KBM-7 (cell line): ENCODE data around the gene PLXNA4.

Source experiments
- DNase-seq: peaks from one replicate; pipeline ENCODE4 v3.0.0-alpha.2; 2015
- in situ Hi-C: fragments of 300-500 bp; cut with MboI; formaldehyde crosslinking; loops from 2 replicates; pipeline ENCODE4 v1.14.3; 2020; ENCODE audit warnings: low sequenced_read_pairs, low pct_unique_long_range_greater_than_20kb, mixed read lengths

Gene PLXNA4

DNA sequence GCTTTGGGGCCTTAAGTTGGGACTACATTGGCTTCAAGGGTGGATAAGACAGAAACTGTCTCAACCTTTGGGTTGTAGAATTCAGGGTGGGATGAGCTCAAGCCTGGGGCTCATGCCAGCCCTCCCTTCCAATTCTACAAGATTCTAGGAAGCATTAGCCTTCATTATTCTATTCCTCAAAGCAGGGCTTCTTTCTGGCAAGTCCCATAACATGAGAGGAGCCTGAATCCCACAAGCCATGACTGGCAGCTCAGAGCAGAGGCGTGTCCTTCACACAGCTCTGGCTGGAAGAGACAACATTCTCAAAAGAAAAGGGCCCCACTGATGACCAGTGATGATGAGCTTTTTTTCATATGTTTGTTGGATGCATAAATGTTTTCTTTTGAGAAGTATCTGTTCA is 187.6 kb downstream of the PLXNA4 start:
- DNase-seq = no peak
- in situ Hi-C loops = no loop called here

- in situ Hi-C loops = no loop called here
- no peak for DNase-seq
These were observed 188.7 kb downstream of the PLXNA4 start for GRCh38 chr7:132387596-132387995.

- in situ Hi-C loops = no loop called here
These were observed 190.0 kb downstream of the PLXNA4 start for GRCh38 chr7:132386201-132386681.

GRCh38 chr7:132383962-132384361 is 192.3 kb downstream of the PLXNA4 start:
- in situ Hi-C loops = no loop called here
- DNase-seq = no peak

More at GRCh38 chr7:132386201-132386681, 190.0 kb downstream of the PLXNA4 start:
- DNase-seq = no peak

DNA sequence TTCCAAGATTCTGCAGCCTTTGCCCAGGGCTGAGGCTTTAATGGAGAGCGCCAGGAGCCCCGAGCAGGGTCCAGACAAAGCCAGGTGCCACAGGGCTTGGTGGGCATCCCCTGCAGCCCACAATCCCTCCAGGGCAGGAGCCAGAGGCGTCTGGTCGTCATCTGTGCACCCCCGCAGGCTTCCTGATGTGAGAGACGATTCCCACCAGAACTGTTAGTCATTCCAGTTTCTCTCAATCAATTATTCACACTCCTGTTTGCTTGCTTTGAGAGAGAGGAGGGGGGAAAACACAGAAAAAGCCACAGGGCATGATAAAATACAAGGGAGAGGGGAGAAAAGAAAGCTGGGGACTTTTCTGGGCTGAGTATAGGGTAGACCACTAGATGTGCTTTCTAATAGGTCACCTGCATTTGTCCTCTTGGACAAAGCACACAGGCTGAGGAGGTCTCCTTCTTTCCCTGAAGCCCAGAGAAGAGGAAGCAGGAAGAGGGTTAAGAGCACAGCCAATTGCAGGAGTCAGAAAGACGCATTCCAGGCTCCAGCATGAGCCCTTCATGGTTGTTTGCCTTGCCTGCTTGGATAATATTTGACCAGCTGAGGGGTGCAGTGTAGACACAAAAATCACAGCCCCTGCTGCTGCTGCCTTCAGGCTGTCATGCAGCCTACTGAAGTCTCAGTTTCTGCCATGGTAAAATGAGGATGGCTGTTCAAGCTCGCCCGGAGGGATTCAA is 194.4 kb downstream of the PLXNA4 start:
- in situ Hi-C loops = no loop called here
- DNase-seq = no peak

DNA sequence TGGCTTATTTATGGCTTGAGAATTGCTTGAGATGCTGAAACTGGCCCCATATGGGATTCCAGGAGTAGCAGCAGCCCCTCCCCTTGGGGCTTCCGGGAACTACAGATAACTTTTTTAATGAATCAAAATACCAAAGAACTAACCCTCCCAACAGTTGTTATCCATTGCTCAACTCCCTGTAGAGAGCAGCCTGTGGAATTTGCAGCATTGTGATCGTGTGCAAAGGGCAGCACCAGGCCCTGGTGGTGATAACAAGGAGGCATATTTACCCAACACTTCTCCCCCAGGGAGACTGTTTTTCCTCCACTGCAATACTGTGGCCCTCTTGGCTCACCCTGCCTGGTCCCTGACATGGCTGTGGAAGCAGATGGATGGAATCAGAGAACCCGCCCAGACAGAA is 196.2 kb downstream of the PLXNA4 start:
- in situ Hi-C loops = no loop called here

DNA sequence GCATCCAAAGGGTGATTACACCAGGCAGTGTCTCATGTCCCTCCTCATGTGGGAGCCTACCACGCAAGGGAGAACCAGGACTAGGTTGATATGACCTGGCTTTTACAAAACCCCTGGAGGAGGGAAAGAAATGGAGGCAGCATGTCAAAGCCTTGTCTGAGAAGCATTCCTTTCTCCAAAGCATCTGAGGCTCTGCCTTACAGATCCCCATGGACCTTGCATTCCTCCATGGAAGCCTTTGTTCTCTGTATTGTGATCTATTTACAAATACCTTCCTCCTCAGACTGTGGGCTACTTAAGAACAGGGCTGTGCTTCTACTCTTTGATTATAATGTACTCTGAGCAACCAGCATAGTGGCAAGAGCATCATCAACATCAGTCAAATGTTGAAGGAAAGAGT is 197.0 kb downstream of the PLXNA4 start:
- no peak for DNase-seq
- in situ Hi-C loops = no loop called here

More for the DNA sequence above, 196.2 kb downstream of the PLXNA4 start:
- no peak for DNase-seq

DNA sequence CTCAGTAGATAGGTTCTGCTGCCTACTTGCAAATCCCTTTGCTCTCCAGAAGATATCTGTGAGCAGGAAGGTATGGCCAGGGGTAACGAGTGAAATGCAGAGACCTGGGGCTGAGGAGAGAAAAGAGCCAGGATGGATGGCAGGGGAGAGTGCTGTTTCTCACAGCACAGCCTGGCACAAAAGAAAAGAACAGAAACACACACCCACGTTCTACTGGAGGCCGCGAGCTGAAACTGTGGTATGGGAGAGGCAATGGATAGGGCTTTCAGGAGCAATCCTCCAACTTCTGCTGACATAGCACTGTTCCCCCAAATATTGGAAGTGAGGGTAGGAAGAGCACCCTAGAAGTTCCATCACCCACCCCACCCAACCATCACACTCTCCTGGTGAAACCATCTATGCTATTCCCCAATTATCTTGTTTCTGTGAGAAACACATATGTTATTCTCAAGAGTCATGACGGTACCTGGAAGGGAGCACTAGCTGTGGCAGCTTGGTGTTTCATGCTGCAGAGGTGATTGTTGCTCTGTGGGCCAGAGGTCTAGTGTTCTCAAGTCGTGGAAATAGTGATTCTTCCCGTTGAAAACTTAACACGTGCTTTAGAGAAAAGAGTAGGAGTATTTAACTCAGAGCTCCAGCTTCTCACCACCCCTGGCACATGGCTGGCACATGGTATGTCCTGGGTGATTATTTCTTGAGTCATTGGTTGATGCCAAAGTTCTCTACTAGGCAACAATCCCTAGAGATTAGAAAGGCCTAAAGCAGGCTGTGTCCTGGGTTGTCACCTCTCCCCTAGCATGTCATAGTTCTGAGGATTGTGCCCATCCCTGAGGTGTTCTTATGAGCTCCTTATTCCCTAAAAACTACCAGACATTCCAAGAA is 198.3 kb downstream of the PLXNA4 start:
- DNase-seq = no peak
- in situ Hi-C loops = no loop called here

- in situ Hi-C loops = no loop called here
- DNase-seq = no peak
These were observed 199.3 kb downstream of the PLXNA4 start for GRCh38 chr7:132377015-132377414.

DNA sequence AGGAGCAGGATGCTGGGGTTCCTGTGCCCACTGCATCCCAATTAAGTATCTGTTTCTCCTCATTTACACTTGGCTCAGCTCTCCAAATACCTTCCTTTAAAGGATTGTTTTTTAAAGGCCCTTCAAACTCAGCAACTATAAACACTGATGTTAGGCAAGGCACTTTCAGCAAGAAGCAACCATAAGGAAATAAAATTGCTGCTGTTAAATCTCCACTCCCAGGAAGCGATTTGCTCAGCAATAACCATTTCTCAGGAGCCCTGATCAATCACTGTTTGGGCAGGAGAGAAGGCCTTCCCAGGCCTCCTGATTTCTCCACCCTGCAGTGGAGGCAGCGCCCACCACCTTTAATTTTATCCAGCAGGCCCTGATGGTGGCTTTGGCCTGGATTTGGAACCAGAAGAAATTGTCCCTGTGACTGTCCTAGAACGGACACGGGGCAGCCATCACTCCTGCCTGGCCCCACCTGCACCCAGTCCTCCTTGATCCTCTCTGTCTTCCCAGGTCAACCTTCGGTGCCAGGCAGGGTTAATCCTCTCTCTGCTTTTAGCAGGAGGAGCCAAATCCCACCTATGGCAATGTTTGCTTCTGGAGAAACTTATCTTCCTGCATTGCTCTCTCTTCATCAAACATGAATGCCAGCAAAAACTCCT is 199.8 kb downstream of the PLXNA4 start:
- in situ Hi-C loops = no loop called here
- no peak for DNase-seq

GRCh38 chr7:132373879-132374278 is 202.4 kb downstream of the PLXNA4 start:
- in situ Hi-C loops = no loop called here
- DNase-seq = no peak

DNA sequence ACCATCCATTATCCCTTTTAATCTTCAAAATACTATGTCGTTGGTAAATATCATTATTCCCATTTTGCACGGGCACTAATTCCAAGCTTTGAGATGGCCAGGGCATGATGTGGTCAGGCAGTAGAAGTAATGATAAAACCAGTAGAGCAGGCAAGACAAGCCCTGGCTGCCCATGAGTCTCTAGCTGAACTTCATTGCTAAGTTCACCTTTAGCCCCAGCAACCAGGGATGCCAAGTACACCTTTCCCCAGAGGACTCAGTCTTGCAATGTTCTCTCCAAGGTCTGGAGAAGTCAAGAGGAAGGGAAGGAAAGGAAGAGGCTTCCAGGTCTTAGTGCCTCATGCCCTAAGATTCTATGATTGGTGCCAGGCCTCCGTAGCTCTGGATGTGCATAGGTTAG is 203.2 kb downstream of the PLXNA4 start:
- no peak for DNase-seq
- in situ Hi-C loops = no loop called here

DNA sequence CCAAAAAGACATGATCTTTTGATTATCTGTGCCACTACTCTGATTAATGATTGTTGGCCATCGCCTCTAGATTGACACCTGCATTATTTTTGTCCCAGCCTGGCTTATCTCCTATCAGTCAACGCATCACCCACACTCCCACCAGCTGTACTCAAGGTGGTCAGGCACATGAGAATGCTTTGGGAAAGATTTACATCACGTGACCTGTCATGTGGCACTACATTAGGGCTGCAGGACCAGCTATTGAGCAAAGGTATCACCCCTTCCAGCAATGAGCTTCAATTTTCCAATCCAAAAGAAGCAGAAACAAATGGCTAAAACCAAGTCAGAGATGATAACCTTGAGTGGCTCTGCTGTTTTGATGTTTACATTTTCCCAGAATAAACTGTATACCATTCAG is 204.3 kb downstream of the PLXNA4 start:
- in situ Hi-C loops = no loop called here
- no peak for DNase-seq

DNA sequence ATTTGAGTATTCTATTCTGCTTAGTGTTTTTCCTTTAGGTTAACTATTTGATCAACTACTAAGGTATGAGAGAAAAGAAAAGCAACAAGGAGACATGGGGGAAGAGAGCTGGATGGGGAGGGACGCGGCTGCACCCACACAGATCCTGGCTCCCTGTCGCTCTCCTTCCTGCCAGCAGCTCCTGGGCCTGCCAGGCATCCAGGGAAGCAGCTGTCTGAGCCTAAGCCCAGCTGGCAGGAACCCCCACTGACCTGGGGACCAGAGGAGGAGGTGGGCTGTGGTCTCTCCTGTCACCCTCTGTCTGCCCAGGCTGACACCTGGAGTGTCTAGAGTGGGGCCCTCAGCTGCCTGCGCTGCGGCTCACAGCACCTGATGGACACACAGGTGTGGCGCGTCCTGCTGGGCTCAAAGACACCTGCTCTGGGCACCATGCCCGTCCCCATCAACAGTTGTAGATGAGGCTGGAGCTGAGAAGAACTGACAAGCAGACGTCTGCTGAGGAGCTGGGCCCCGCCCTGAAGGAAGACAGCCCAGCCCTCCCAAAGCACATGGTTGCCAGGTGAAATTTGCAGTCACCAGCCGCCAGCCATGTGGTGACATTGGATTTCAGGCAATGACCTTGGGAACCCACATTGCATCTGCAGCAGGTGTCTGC is 207.9 kb downstream of the PLXNA4 start:
- in situ Hi-C loops = no loop called here
- DNase-seq = no peak

GRCh38 chr7:132367795-132368194 is 208.5 kb downstream of the PLXNA4 start:
- DNase-seq = no peak
- in situ Hi-C loops = no loop called here

DNA sequence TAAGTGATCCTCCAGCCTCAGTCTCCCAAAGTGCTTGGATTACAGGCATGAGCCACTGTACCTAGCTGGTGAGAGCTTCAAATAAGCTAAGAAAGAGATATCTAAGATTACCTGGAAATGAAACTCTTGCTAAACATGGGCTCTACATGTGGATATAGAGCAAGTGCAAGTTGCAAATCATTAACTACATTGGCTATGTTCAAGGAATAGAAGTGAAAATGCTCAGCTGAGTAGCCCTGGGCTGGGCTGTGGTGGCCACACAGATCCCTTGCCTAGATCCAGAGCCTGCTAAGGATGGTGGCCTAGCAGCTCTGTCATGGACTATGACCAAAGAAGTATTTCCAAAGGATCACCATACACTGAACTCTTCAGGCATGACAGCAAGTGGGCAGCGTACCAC is 209.3 kb downstream of the PLXNA4 start:
- in situ Hi-C loops = no loop called here
- no peak for DNase-seq

- in situ Hi-C loops = no loop called here
- DNase-seq = no peak
These were observed 212.0 kb downstream of the PLXNA4 start for GRCh38 chr7:132364226-132364625.

DNA sequence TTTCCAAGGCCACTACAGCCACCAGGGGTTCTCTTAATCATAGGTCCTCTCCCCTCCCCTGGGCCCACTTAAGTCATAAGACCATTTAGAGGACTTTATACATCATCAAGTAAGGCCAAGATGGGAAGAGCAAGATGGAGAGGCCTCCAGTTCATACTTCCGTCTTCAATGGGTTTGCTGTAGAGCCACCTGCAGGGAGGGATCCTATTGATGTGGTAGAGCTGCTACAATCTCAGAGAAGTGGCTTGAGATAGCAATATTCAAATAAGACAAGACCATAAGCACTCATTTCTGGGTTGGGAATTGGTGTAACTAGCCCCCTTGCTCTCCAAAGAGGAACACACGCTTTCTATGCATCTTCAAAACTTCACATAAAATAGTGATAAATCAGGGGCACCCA is 214.2 kb downstream of the PLXNA4 start:
- in situ Hi-C loops = no loop called here

GRCh38 chr7:132361146-132361545 is 215.1 kb downstream of the PLXNA4 start:
- in situ Hi-C loops = no loop called here
- no peak for DNase-seq

More for the DNA sequence above, 214.2 kb downstream of the PLXNA4 start:
- DNase-seq = no peak
